Liver (tissue), 3 donors: ENCODE measurements around the gene PUS1.

Experiments used
- ATF3 ChIP-seq: IDR thresholded peaks from 2 replicates; pipeline ENCODE4 v1.6.1; 2016; ENCODE audit warnings: antibody characterized with exemption
- CTCF ChIP-seq: fragments of 150-350 bp; IDR thresholded peaks from 2 replicates; pipeline ENCODE4 v1.5.1; 2017; ENCODE audit warnings: improper control_type of control experiment, low read depth, low read length; ENCODE audit not compliant: missing input control
- FOXA1 ChIP-seq: IDR thresholded peaks from 2 replicates; pipeline ENCODE4 v1.6.1; 2016; ENCODE audit warnings: antibody characterized with exemption
- JUND ChIP-seq, 2 donors: IDR thresholded peaks; 2 replicates each; pipeline ENCODE4 v1.6.1; 2016; ENCODE audit warnings: antibody characterized with exemption in 2 of 2
- MAX ChIP-seq: IDR thresholded peaks from 2 replicates; pipeline ENCODE4 v1.6.1; 2016; ENCODE audit warnings: antibody characterized with exemption
- RAD21 ChIP-seq, 2 donors: IDR thresholded peaks; 2 replicates each; pipeline ENCODE4 v1.6.1; 2016; ENCODE audit warnings: antibody characterized with exemption in 2 of 2, mild to moderate bottlenecking in 2 of 2
- REST ChIP-seq: IDR thresholded peaks from 2 replicates; pipeline ENCODE4 v1.6.1; 2016; ENCODE audit warnings: antibody characterized with exemption, mild to moderate bottlenecking
- RXRA ChIP-seq, 2 donors: IDR thresholded peaks; 2 replicates each; pipeline ENCODE4 v1.6.1; 2017 to 2018; ENCODE audit warnings: antibody characterized with exemption in 2 of 2, mild to moderate bottlenecking in 1 of 2
- SP1 ChIP-seq: IDR thresholded peaks from 2 replicates; pipeline ENCODE4 v1.6.1; 2018; ENCODE audit warnings: antibody characterized with exemption, mild to moderate bottlenecking
- YY1 ChIP-seq: IDR thresholded peaks from 2 replicates; pipeline ENCODE4 v1.6.1; 2016; ENCODE audit warnings: antibody characterized with exemption, mild to moderate bottlenecking
- ZBTB33 ChIP-seq: IDR thresholded peaks from 2 replicates; pipeline ENCODE4 v1.6.1; 2016; ENCODE audit warnings: antibody characterized with exemption
- donor health status: healthy.
- donor health status: healthy.

- TF ChIP-seq CTCF (no peak), ZBTB33 (no peak), RXRA (IDR thresholded peaks at IDR 0.05) (no peak), SP1 (no peak), YY1 (no peak), JUND (IDR thresholded peaks at IDR 0.05) (no peak), REST (no peak), ATF3 (no peak), MAX (no peak), FOXA1 (no peak), RAD21 (IDR thresholded peaks at IDR 0.05) (peak in 1 of 2 donors; percentile 26)
Observed at GRCh38 chr12:131980263-131980662, 51.2 kb downstream of the PUS1 start.
